Measurements from ENCODE around the gene CT47B1. TPM values are rescaled to one million over a fixed set of nuclear protein-coding genes. Genes with fewer than 3 reads are reported as not detected.

Gene CT47B1
- total RNA-seq: not detected in 2 replicates

GRCh38 chrX:120875766-120876165, at the start of gene CT47B1:
Gene CT47B1, minus strand, starts transcription at chrX:120875866. Its CDS starts 196 bp downstream, at chrX:120875670.

Small RNA genes lying within 50 kb of the gene (small RNA-seq; reads per million reads assigned to genes)
- gene AC008162.1: not detected

Other genes with a start within 250 kb of the CT47B1 start
- gene C1GALT1C1, start 245.8 kb downstream of the CT47B1 start, total RNA-seq: 80.9 and 81.8 TPM in 2 replicates
- not detected in 2 replicates for gene CT47A11, start 61.3 kb upstream of the CT47B1 start, total RNA-seq
- gene CT47A10, start 66.2 kb upstream of the CT47B1 start, total RNA-seq: not detected in 2 replicates
- not detected in 2 replicates for gene CT47A9, start 71.0 kb upstream of the CT47B1 start, total RNA-seq
- gene CT47A8, start 75.9 kb upstream of the CT47B1 start, total RNA-seq: not detected in 2 replicates
- gene CT47A7, start 80.7 kb upstream of the CT47B1 start, total RNA-seq: not detected in 2 replicates
- gene CT47A6, start 85.6 kb upstream of the CT47B1 start, total RNA-seq: not detected in 2 replicates
- gene CT47A5, start 90.5 kb upstream of the CT47B1 start, total RNA-seq: not detected in 2 replicates
- gene CT47A4, start 95.3 kb upstream of the CT47B1 start, total RNA-seq: not detected in 2 replicates
- not detected in 2 replicates for gene CT47A3, start 100.2 kb upstream of the CT47B1 start, total RNA-seq
- not detected in 2 replicates for gene CT47A2, start 105.1 kb upstream of the CT47B1 start, total RNA-seq
- gene CT47A1, start 109.9 kb upstream of the CT47B1 start, total RNA-seq: not detected in 2 replicates
- 1.2 and 2.3 TPM in 2 replicates for gene GLUD2, start 171.7 kb upstream of the CT47B1 start, total RNA-seq

All from articular chondrocyte of knee joint (primary cell).